ENCODE data around the gene BORCS6. TPM values are rescaled to one million over a fixed set of nuclear protein-coding genes. Genes with fewer than 3 reads are reported as not detected.

BORCS6 gene
- 10.1 TPM for polyA plus RNA-seq (2013)

DNA sequence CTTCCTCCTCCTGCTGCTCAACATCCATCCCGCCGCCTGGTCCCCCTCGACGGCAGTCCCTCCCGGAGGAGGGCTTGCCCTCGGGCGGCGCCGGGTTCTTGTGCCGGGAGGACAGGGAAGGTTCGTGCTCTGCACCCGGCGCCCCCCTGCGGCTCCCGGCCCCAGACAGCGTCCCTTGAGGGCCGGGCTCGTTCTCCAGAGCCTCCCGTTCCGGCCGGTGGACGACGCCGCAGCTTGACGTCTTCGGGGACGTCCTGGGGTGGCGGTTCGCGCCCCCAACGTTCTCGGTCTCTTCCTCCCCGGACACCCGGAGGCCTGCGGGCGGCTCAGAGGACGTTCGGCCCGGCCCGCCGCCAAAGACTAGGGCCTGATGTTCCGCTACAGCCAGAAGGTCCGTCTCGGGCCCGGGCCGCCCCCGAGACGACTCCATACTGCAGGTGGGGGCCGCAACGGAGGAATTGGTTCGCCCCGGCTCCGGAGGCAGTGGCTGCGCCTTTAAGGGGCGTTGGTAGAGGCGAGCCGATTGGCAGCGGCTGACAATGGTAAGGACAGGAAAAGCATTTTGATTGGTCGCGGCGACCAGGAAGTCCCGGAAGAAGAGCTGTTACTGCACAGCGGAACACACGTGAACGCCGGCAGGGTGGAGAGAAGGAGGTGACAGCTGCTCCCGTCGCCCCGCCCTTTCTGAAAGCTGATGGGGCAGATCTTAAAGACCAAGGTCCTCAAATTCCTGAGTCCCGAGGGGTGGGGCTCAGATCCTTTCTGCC, at the start of gene BORCS6:
TSS of gene BORCS6 (minus strand) at position 470 of the 767 bp plus-strand sequence. CDS start at position 430, 40 bp downstream.
- POLR2A ChIA-PET: interaction anchor here (0.6 to 6.2 kb wide), 4 partner anchors 13 to 58 kb away, joined by 3 to 56 read pairs (median 26); partner anchors contain the start of gene CTC1
- Histone ChIP-seq H3K36me3 (ENCODE audit: control insufficient read depth in 4 of 4, insufficient read depth in 4 of 4, low read length in 3 of 4) (no peaks in the 10 kb centered on the region), H3K27ac (ENCODE audit: insufficient read depth in 1 of 2, low read depth in 1 of 2, low read length in 2 of 2, poor library complexity in 1 of 2, severe bottlenecking in 2 of 2) (peak within 1 kb of the TSS in 1 of 2 experiments; percentile 81), H3K27me3 (replicated peaks in 2 of 5; ENCODE audit: control insufficient read depth in 4 of 5, insufficient read depth in 5 of 5, low read length in 4 of 5) (no peaks in the 10 kb centered on the region), H3K9me3 (ENCODE audit: control extremely low read depth in 1 of 5, control insufficient read depth in 4 of 5, insufficient read depth in 2 of 5, low read depth in 1 of 5, low read length in 4 of 5) (no peaks in the 10 kb centered on the region), H3K4me3 (ENCODE audit: control insufficient read depth in 1 of 7, extremely low read depth in 1 of 7, insufficient read depth in 4 of 7, low read depth in 2 of 7, low read length in 6 of 7) (peak within 1 kb of the TSS; percentile 75 to 92 (median 80)), H3K4me1 (ENCODE audit: control extremely low read depth in 1 of 4, control insufficient read depth in 4 of 4, insufficient read depth in 4 of 4, low read length in 3 of 4) (peaks cover 15 to 53% (median 46%) of the 10 kb centered on the region in 4 experiments)
- 0% methylated on average over 65 of the region's 70 CpGs for WGBS (ENCODE audit: insufficient coverage)
- DNase-seq: peak; percentile 97 to 99 (median 98)
- CTCF ChIA-PET: interaction anchor here (0.9 to 2.9 kb wide), 6 partner anchors 17 to 110 kb away, joined by 3 to 17 read pairs (median 4); partner anchors contain the start of gene AURKB

GRCh38 chr17:8237886-8238285, 47.9 kb upstream of the BORCS6 start:
- no peak for DNase-seq
- Histone ChIP-seq H3K9me3 (ENCODE audit: control extremely low read depth in 1 of 5, control insufficient read depth in 4 of 5, insufficient read depth in 2 of 5, low read depth in 1 of 5, low read length in 4 of 5) (no peaks in the 10 kb centered on the region), H3K4me3 (ENCODE audit: control insufficient read depth in 1 of 7, extremely low read depth in 1 of 7, insufficient read depth in 4 of 7, low read depth in 2 of 7, low read length in 6 of 7) (no peak overlapping the region), H3K27me3 (replicated peaks in 2 of 5; ENCODE audit: control insufficient read depth in 4 of 5, insufficient read depth in 5 of 5, low read length in 4 of 5) (no peaks in the 10 kb centered on the region), H3K4me1 (ENCODE audit: control extremely low read depth in 1 of 4, control insufficient read depth in 4 of 4, insufficient read depth in 4 of 4, low read length in 3 of 4) (no peaks in the 10 kb centered on the region), H3K27ac (ENCODE audit: insufficient read depth in 1 of 2, low read depth in 1 of 2, low read length in 2 of 2, poor library complexity in 1 of 2, severe bottlenecking in 2 of 2) (no peak overlapping the region), H3K36me3 (ENCODE audit: control insufficient read depth in 4 of 4, insufficient read depth in 4 of 4, low read length in 3 of 4) (peaks cover 23 to 88% (median 51%) of the 10 kb centered on the region in 4 experiments)
- WGBS (ENCODE audit: insufficient coverage): 95% methylated on average over 4 of the region's 4 CpGs
- CTCF ChIA-PET: interaction anchor here (0.7 to 4.4 kb wide), 2 partner anchors 7 to 946 kb away, joined by 4 to 24 read pairs; no protein-coding TSS in a partner anchor
- POLR2A ChIA-PET: interaction anchor here (0.7 kb wide), 1 partner anchor 8 kb away, joined by 3 read pairs; no protein-coding TSS in a partner anchor

- 97% methylated on average over 5 of the region's 7 CpGs for WGBS (ENCODE audit: insufficient coverage)
- POLR2A ChIA-PET: interaction anchor here (0.7 kb wide), 2 partner anchors 9 to 81 kb away, joined by 3 to 6 read pairs; no protein-coding TSS in a partner anchor
- Histone ChIP-seq H3K27ac (ENCODE audit: insufficient read depth in 1 of 2, low read depth in 1 of 2, low read length in 2 of 2, poor library complexity in 1 of 2, severe bottlenecking in 2 of 2) (no peak overlapping the region), H3K36me3 (ENCODE audit: control insufficient read depth in 4 of 4, insufficient read depth in 4 of 4, low read length in 3 of 4) (peaks cover 23 to 89% (median 54%) of the 10 kb centered on the region in 4 experiments), H3K9me3 (ENCODE audit: control extremely low read depth in 1 of 5, control insufficient read depth in 4 of 5, insufficient read depth in 2 of 5, low read depth in 1 of 5, low read length in 4 of 5) (no peaks in the 10 kb centered on the region), H3K4me3 (ENCODE audit: control insufficient read depth in 1 of 7, extremely low read depth in 1 of 7, insufficient read depth in 4 of 7, low read depth in 2 of 7, low read length in 6 of 7) (no peak overlapping the region), H3K4me1 (ENCODE audit: control extremely low read depth in 1 of 4, control insufficient read depth in 4 of 4, insufficient read depth in 4 of 4, low read length in 3 of 4) (no peaks in the 10 kb centered on the region), H3K27me3 (replicated peaks in 2 of 5; ENCODE audit: control insufficient read depth in 4 of 5, insufficient read depth in 5 of 5, low read length in 4 of 5) (no peaks in the 10 kb centered on the region)
- no peak for DNase-seq
- CTCF ChIA-PET: interaction anchor here (4.4 kb wide), 1 partner anchor 8 kb away, joined by 24 read pairs; no protein-coding TSS in a partner anchor
Observed at GRCh38 chr17:8237175-8237574, 47.2 kb upstream of the BORCS6 start.

DNA sequence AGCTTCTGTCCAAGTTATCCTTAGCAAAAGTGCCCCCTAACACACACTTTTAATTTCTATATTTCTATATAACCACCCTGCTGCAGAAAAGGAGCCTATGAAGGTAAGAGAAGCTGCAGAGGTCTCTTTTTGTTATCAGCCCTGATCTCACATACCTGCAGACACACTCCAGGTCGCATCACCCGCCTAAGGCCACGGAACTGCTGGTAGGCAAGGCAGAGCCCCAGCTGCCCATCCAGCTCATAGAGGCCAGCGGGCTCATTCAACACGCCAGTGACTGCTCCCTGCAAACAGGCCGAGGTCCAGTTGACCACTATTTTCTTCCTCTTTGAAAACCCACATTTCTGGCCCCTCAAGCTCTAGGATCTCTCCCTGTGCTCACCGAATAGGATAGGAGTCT, 45.7 kb upstream of the BORCS6 start:
- no peaks in the 10 kb centered on the region for H3K4me1 ChIP-seq (ENCODE audit: control extremely low read depth in 1 of 4, control insufficient read depth in 4 of 4, insufficient read depth in 4 of 4, low read length in 3 of 4)
- no peak overlapping the region for H3K27ac ChIP-seq (ENCODE audit: insufficient read depth in 1 of 2, low read depth in 1 of 2, low read length in 2 of 2, poor library complexity in 1 of 2, severe bottlenecking in 2 of 2)
- no peaks in the 10 kb centered on the region for H3K27me3 ChIP-seq (replicated peaks in 2 of 5; ENCODE audit: control insufficient read depth in 4 of 5, insufficient read depth in 5 of 5, low read length in 4 of 5)
- H3K36me3 ChIP-seq (ENCODE audit: control insufficient read depth in 4 of 4, insufficient read depth in 4 of 4, low read length in 3 of 4): peaks cover 28 to 92% (median 67%) of the 10 kb centered on the region in 4 experiments
- DNase-seq: no peak
- no peaks in the 10 kb centered on the region for H3K9me3 ChIP-seq (ENCODE audit: control extremely low read depth in 1 of 5, control insufficient read depth in 4 of 5, insufficient read depth in 2 of 5, low read depth in 1 of 5, low read length in 4 of 5)
- WGBS (ENCODE audit: insufficient coverage): 100% methylated on average over 6 of the region's 7 CpGs
- no peak overlapping the region for H3K4me3 ChIP-seq (ENCODE audit: control insufficient read depth in 1 of 7, extremely low read depth in 1 of 7, insufficient read depth in 4 of 7, low read depth in 2 of 7, low read length in 6 of 7)
- ChIA-PET POLR2A (interaction anchor here (0.8 kb wide), 1 partner anchor 11 kb away, joined by 3 read pairs; no protein-coding TSS in a partner anchor), CTCF (interaction anchor here (4.4 kb wide), 1 partner anchor 10 kb away, joined by 24 read pairs; no protein-coding TSS in a partner anchor)

GRCh38 chr17:8234361-8235270, 44.6 kb upstream of the BORCS6 start:
- CTCF ChIA-PET: interaction anchor here (0.6 to 4.4 kb wide), 2 partner anchors 11 to 14 kb away, joined by 3 to 24 read pairs; no protein-coding TSS in a partner anchor
- H3K9me3 ChIP-seq (ENCODE audit: control extremely low read depth in 1 of 5, control insufficient read depth in 4 of 5, insufficient read depth in 2 of 5, low read depth in 1 of 5, low read length in 4 of 5): no peaks in the 10 kb centered on the region
- H3K27ac ChIP-seq (ENCODE audit: insufficient read depth in 1 of 2, low read depth in 1 of 2, low read length in 2 of 2, poor library complexity in 1 of 2, severe bottlenecking in 2 of 2): no peak overlapping the region
- peaks cover 34 to 93% (median 75%) of the 10 kb centered on the region in 4 experiments for H3K36me3 ChIP-seq (ENCODE audit: control insufficient read depth in 4 of 4, insufficient read depth in 4 of 4, low read length in 3 of 4)
- no peaks in the 10 kb centered on the region for H3K4me1 ChIP-seq (ENCODE audit: control extremely low read depth in 1 of 4, control insufficient read depth in 4 of 4, insufficient read depth in 4 of 4, low read length in 3 of 4)
- H3K27me3 ChIP-seq (replicated peaks in 2 of 5; ENCODE audit: control insufficient read depth in 4 of 5, insufficient read depth in 5 of 5, low read length in 4 of 5): no peaks in the 10 kb centered on the region
- 100% methylated on average over 18 of the region's 21 CpGs for WGBS (ENCODE audit: insufficient coverage)
- H3K4me3 ChIP-seq (ENCODE audit: control insufficient read depth in 1 of 7, extremely low read depth in 1 of 7, insufficient read depth in 4 of 7, low read depth in 2 of 7, low read length in 6 of 7): no peak overlapping the region
- POLR2A ChIA-PET: no interaction called here
- no peak for DNase-seq

DNA sequence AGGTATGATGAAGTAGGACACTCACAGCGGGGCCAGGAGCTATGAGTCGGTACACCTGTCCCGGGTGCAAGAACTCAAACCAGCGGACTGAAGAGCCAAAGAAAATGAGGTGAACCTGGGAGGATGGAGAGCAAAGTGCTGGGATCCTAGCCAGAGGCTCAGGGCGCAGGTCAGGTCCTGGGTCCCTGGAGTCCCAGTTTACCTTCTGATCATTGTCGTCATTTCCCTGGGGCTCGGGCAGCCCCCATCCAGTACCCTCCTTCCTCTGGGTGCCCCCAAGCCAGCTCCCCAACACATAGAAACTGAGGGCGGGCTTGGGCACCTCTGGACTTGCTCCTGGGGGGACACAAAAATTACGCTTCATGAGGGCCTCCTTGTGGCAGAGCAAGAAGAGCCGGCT, 41.7 kb upstream of the BORCS6 start:
- no peak overlapping the region for H3K27ac ChIP-seq (ENCODE audit: insufficient read depth in 1 of 2, low read depth in 1 of 2, low read length in 2 of 2, poor library complexity in 1 of 2, severe bottlenecking in 2 of 2)
- H3K27me3 ChIP-seq (replicated peaks in 2 of 5; ENCODE audit: control insufficient read depth in 4 of 5, insufficient read depth in 5 of 5, low read length in 4 of 5): no peaks in the 10 kb centered on the region
- peaks cover 0 to 10% (median 4%) of the 10 kb centered on the region in 4 experiments for H3K4me1 ChIP-seq (ENCODE audit: control extremely low read depth in 1 of 4, control insufficient read depth in 4 of 4, insufficient read depth in 4 of 4, low read length in 3 of 4)
- no peak for DNase-seq
- H3K36me3 ChIP-seq (ENCODE audit: control insufficient read depth in 4 of 4, insufficient read depth in 4 of 4, low read length in 3 of 4): peaks cover 25 to 94% (median 82%) of the 10 kb centered on the region in 4 experiments
- WGBS (ENCODE audit: insufficient coverage): 97% methylated on average over 9 of the region's 10 CpGs
- H3K9me3 ChIP-seq (ENCODE audit: control extremely low read depth in 1 of 5, control insufficient read depth in 4 of 5, insufficient read depth in 2 of 5, low read depth in 1 of 5, low read length in 4 of 5): no peaks in the 10 kb centered on the region
- no peak overlapping the region for H3K4me3 ChIP-seq (ENCODE audit: control insufficient read depth in 1 of 7, extremely low read depth in 1 of 7, insufficient read depth in 4 of 7, low read depth in 2 of 7, low read length in 6 of 7)
- ChIA-PET CTCF (interaction anchor here (1.7 kb wide), 1 partner anchor 15 kb away, joined by 4 read pairs; no protein-coding TSS in a partner anchor), POLR2A (no interaction called here)
